B cell (primary cell): ENCODE measurements around the gene FCHO2. TPM values are rescaled to one million over a fixed set of nuclear protein-coding genes. Genes with fewer than 3 reads are reported as not detected.

ENCODE experiments used
- ATAC-seq: fragments of 200-7000 bp; cut with Tn5 transposase; one replicate; pipeline ENCODE4 v1.10.0; 2021; ENCODE audit warnings: low read depth, mild to moderate bottlenecking, moderate number of reproducible peaks, moderate library complexity
- CTCF ChIA-PET: fragments of 350-600 bp; sonication (Branson Sonifier 250); formaldehyde crosslinking; loops from one replicate; lab custom pipeline; 2021; ENCODE audit warnings: antibody characterized with exemption, inconsistent platforms; lab: Charles Lee
- POLR2A ChIA-PET: fragments of 350-600 bp; sonication (Branson Sonifier 250); formaldehyde crosslinking; loops from one replicate; lab custom pipeline; 2021; ENCODE audit warnings: antibody characterized with exemption; lab: Charles Lee
- DNase-seq: peaks from one replicate; pipeline ENCODE4 v3.0.0; 2013
- H2AFZ ChIP-seq: 2 replicates; pipeline ENCODE4 v1.6.1; 2012; ENCODE audit warnings: mild to moderate bottlenecking, low read depth, low read length; ENCODE audit not compliant: insufficient read depth, poor library complexity, severe bottlenecking
- H3K27ac ChIP-seq, 2 donors: 1 replicate in 1 of 2; 2 replicates in 1 of 2; pipeline ENCODE4 v1.5.1; 2012 to 2013; ENCODE audit warnings: low read length in 2 of 2, mild to moderate bottlenecking in 2 of 2, moderate library complexity in 1 of 2
- H3K27me3 ChIP-seq, 4 experiments: fragments of 200-600 bp in 1 of 4; sonication (generic) in 1 of 4; replicated peaks in 1 of 4; 1 replicate in 2 of 4; 2 replicates in 2 of 4; pipeline versions ENCODE4 v1.6.1 to v1.7.0; 2013 to 2016; ENCODE audit warnings: low read length in 3 of 4, mild to moderate bottlenecking in 2 of 4, mixed read lengths in 1 of 4, moderate library complexity in 1 of 4; ENCODE audit not compliant: insufficient read depth in 4 of 4, control insufficient read depth in 3 of 4; ENCODE audit errors: control extremely low read depth in 1 of 4
- H3K36me3 ChIP-seq, 2 experiments: replicated peaks in 1 of 2; 1 replicate in 1 of 2; 2 replicates in 1 of 2; pipeline versions ENCODE4 v1.6.1 to v1.7.1; 2013; ENCODE audit warnings: low read length in 1 of 2; ENCODE audit not compliant: insufficient read depth in 2 of 2, control insufficient read depth in 1 of 2; ENCODE audit errors: control extremely low read depth in 1 of 2, extremely low read depth in 1 of 2
- H3K4me1 ChIP-seq, 2 donors: fragments of 200-600 bp in 1 of 2; sonication (generic) in 1 of 2; 1 replicate in 1 of 2; 2 replicates in 1 of 2; pipeline versions ENCODE4 v1.5.1 to v1.6.1; 2013 to 2017; ENCODE audit warnings: low read length in 2 of 2; ENCODE audit not compliant: control insufficient read depth in 2 of 2, insufficient read depth in 2 of 2
- H3K4me2 ChIP-seq: replicated peaks from 2 replicates; pipeline ENCODE3; 2012; ENCODE audit warnings: mild to moderate bottlenecking, low read depth, low read length; ENCODE audit not compliant: poor library complexity, severe bottlenecking
- H3K4me3 ChIP-seq, 5 experiments: fragments of 200-600 bp in 1 of 5; sonication (generic) in 1 of 5; 1 replicate in 3 of 5; 2 replicates in 2 of 5; pipeline versions ENCODE4 v1.5.1 to v1.7.0; 2011 to 2016; ENCODE audit warnings: low read length in 4 of 5, mild to moderate bottlenecking in 4 of 5, low read depth in 2 of 5, control low read depth in 1 of 5, moderate library complexity in 1 of 5; ENCODE audit not compliant: insufficient read depth in 1 of 5; ENCODE audit errors: control extremely low read depth in 1 of 5, extremely low read depth in 1 of 5
- H3K79me2 ChIP-seq: fragments of 200-600 bp; sonication (generic); one replicate; pipeline ENCODE4 v1.6.0; 2016; ENCODE audit warnings: low read length; ENCODE audit not compliant: control insufficient read depth, insufficient read depth
- H3K9ac ChIP-seq: fragments of 200-600 bp; sonication (generic); 2 replicates; pipeline ENCODE4 v1.6.1; 2017; ENCODE audit warnings: mild to moderate bottlenecking, low read length, moderate library complexity
- H3K9me3 ChIP-seq, 3 donors: one replicate each; pipeline versions ENCODE4 v1.6.1 to v1.7.1; 2013; ENCODE audit warnings: low read length in 2 of 3; ENCODE audit not compliant: control insufficient read depth in 2 of 3, insufficient read depth in 1 of 3; ENCODE audit errors: control extremely low read depth in 1 of 3
- H4K20me1 ChIP-seq: 2 replicates; pipeline ENCODE4 v1.6.0; 2012; ENCODE audit warnings: mild to moderate bottlenecking, low read length; ENCODE audit not compliant: insufficient read depth, control insufficient read depth, poor library complexity, severe bottlenecking
- H3K27ac Mint-ChIP-seq: one replicate; pipeline ENCODE4 v1.8.0; 2021; ENCODE audit warnings: mixed read lengths
- H3K27me3 Mint-ChIP-seq: one replicate; pipeline ENCODE4 v1.8.0; 2021; ENCODE audit warnings: mixed read lengths
- H3K4me1 Mint-ChIP-seq: one replicate; pipeline ENCODE4 v1.8.0; 2021; ENCODE audit warnings: mixed read lengths
- H3K4me3 Mint-ChIP-seq: one replicate; pipeline ENCODE4 v1.8.0; 2021; ENCODE audit warnings: mixed read lengths
- H3K9me3 Mint-ChIP-seq: one replicate; pipeline ENCODE4 v1.8.0; 2022; ENCODE audit warnings: mixed read lengths; ENCODE audit not compliant: insufficient read depth
- EZH2 ChIP-seq: IDR thresholded peaks from 2 replicates; pipeline ENCODE4 v1.6.1; 2012; ENCODE audit warnings: borderline replicate concordance, low read depth, mild to moderate bottlenecking, moderate library complexity, low read length; ENCODE audit not compliant: insufficient read depth, poor library complexity, severe bottlenecking
- intact Hi-C: fragments of 100-400 bp; cut with micrococcal nuclease; formaldehyde crosslinking; loops from one replicate; pipeline ENCODE4 v1.10.0; 2022
- polyA plus RNA-seq: library from polyadenylated mRNA; depleted of rRNA; stranded (reverse); fragments of >200 nt; gene quantifications from 2 replicates; pipeline ENCODE4 v1.2.3, GENCODE V29; 2012
- total RNA-seq, 2 donors: library from RNA; stranded (reverse); fragments of 120-200 nt in 1 of 2; gene quantifications; 1 replicate in 1 of 2; 2 replicates in 1 of 2; pipeline versions ENCODE4 v1.2.3 to v1.2.4, GENCODE V29; 2013 to 2022
- TF ChIP-seq, protein P1 (sequence below): fragments of 200-600 bp; IDR thresholded peaks from one replicate; pipeline ENCODE4 v1.8.0; 2022; ENCODE audit warnings: antibody characterized with exemption, mild to moderate bottlenecking

The FCHO2 gene
- total and polyA plus RNA-seq, 2 donors (not counting 1 experiment from before 2014, with no cell fraction given): 1.5 to 11.0 TPM

GRCh38 chr5:72943307-72943706 is 12.5 kb upstream of the FCHO2 start:
- H3K9me3 Mint-ChIP-seq: no peaks in the 10 kb centered on the region
- no peak overlapping the region for H3K4me2 ChIP-seq
- intact Hi-C loops: no loop called here
- ATAC-seq: no peak
- no peak overlapping the region for H3K9ac ChIP-seq
- H3K27me3 ChIP-seq: peaks cover 0 to 3% (median 0%) of the 10 kb centered on the region in 4 experiments
- no peak overlapping the region for H3K4me3 ChIP-seq
- H3K79me2 ChIP-seq: no peaks in the 10 kb centered on the region
- H3K27ac ChIP-seq: no peak overlapping the region
- CTCF ChIA-PET: no interaction called here
- H3K36me3 ChIP-seq: no peaks in the 10 kb centered on the region
- no peaks in the 10 kb centered on the region for H3K4me1 Mint-ChIP-seq
- H3K4me1 ChIP-seq: no peaks in the 10 kb centered on the region
- TF ChIP-seq, protein P1, sequence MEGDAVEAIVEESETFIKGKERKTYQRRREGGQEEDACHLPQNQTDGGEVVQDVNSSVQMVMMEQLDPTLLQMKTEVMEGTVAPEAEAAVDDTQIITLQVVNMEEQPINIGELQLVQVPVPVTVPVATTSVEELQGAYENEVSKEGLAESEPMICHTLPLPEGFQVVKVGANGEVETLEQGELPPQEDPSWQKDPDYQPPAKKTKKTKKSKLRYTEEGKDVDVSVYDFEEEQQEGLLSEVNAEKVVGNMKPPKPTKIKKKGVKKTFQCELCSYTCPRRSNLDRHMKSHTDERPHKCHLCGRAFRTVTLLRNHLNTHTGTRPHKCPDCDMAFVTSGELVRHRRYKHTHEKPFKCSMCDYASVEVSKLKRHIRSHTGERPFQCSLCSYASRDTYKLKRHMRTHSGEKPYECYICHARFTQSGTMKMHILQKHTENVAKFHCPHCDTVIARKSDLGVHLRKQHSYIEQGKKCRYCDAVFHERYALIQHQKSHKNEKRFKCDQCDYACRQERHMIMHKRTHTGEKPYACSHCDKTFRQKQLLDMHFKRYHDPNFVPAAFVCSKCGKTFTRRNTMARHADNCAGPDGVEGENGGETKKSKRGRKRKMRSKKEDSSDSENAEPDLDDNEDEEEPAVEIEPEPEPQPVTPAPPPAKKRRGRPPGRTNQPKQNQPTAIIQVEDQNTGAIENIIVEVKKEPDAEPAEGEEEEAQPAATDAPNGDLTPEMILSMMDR: no peak
- TF ChIP-seq EZH2: no peak
- no peaks in the 10 kb centered on the region for H3K9me3 ChIP-seq
- H2AFZ ChIP-seq: no peak overlapping the region
- no peak overlapping the region for H3K4me3 Mint-ChIP-seq
- no peak for DNase-seq
- POLR2A ChIA-PET: interaction anchor here (0.6 kb wide), 1 partner anchor 1445 kb away, joined by 3 read pairs; no protein-coding TSS in a partner anchor
- H4K20me1 ChIP-seq: no peaks in the 10 kb centered on the region
- H3K27me3 Mint-ChIP-seq: peaks cover 32% of the 10 kb centered on the region
- no peak overlapping the region for H3K27ac Mint-ChIP-seq

DNA sequence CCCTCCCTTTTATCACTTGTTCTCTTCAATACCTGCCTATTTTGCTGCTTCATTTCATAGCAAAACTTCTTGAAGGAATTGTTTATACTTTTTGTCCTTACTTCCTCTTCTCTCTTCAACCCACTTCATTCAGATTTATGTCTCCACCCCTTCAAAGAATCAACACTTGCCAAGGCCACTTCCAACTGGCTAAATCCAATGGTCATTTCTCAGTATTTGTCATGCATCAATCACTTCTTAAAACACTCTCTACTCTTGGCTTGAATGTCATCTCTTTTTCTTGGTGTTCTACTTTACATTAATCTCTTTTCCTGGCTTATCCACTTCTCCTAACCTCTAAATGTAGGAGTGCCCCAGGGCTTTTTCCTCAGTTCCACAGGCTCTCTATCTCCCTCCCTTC is 8.3 kb upstream of the FCHO2 start:
- no peaks in the 10 kb centered on the region for H3K9me3 Mint-ChIP-seq
- intact Hi-C loops: no loop called here

More for the DNA sequence above, 8.3 kb upstream of the FCHO2 start:
- ChIA-PET CTCF (no interaction called here), POLR2A (no interaction called here)
- H3K27ac Mint-ChIP-seq: no peak overlapping the region
- Histone ChIP-seq H3K9me3 (no peaks in the 10 kb centered on the region), H3K9ac (no peak overlapping the region), H3K4me1 (no peaks in the 10 kb centered on the region), H3K27me3 (peaks cover 0 to 2% (median 0%) of the 10 kb centered on the region in 4 experiments), H2AFZ (no peak overlapping the region), H4K20me1 (no peaks in the 10 kb centered on the region), H3K79me2 (no peaks in the 10 kb centered on the region), H3K36me3 (no peaks in the 10 kb centered on the region), H3K4me3 (no peak overlapping the region), H3K27ac (no peak overlapping the region), H3K4me2 (no peak overlapping the region)
- H3K4me3 Mint-ChIP-seq: no peak overlapping the region
- ATAC-seq: no peak
- DNase-seq: no peak
- H3K4me1 Mint-ChIP-seq: no peaks in the 10 kb centered on the region
- H3K27me3 Mint-ChIP-seq: peaks cover 45% of the 10 kb centered on the region
- TF ChIP-seq EZH2: no peak
- TF ChIP-seq, protein P1: no peak
